B cell (primary cell): ENCODE measurements around the gene PRKN. TPM values are rescaled to one million over a fixed set of nuclear protein-coding genes. Genes with fewer than 3 reads are reported as not detected.

ENCODE experiments used
- ATAC-seq: fragments of 200-7000 bp; cut with Tn5 transposase; one replicate; pipeline ENCODE4 v1.10.0; 2021; ENCODE audit warnings: low read depth, mild to moderate bottlenecking, moderate number of reproducible peaks, moderate library complexity
- CTCF ChIA-PET: fragments of 350-600 bp; sonication (Branson Sonifier 250); formaldehyde crosslinking; loops from one replicate; lab custom pipeline; 2021; ENCODE audit warnings: antibody characterized with exemption, inconsistent platforms; lab: Charles Lee
- POLR2A ChIA-PET: fragments of 350-600 bp; sonication (Branson Sonifier 250); formaldehyde crosslinking; loops from one replicate; lab custom pipeline; 2021; ENCODE audit warnings: antibody characterized with exemption; lab: Charles Lee
- DNase-seq: peaks from one replicate; pipeline ENCODE4 v3.0.0; 2013
- H2AFZ ChIP-seq: 2 replicates; pipeline ENCODE4 v1.6.1; 2012; ENCODE audit warnings: mild to moderate bottlenecking, low read depth, low read length; ENCODE audit not compliant: insufficient read depth, poor library complexity, severe bottlenecking
- H3K27ac ChIP-seq, 2 donors: 1 replicate in 1 of 2; 2 replicates in 1 of 2; pipeline ENCODE4 v1.5.1; 2012 to 2013; ENCODE audit warnings: low read length in 2 of 2, mild to moderate bottlenecking in 2 of 2, moderate library complexity in 1 of 2
- H3K27me3 ChIP-seq, 4 experiments: fragments of 200-600 bp in 1 of 4; sonication (generic) in 1 of 4; replicated peaks in 1 of 4; 1 replicate in 2 of 4; 2 replicates in 2 of 4; pipeline versions ENCODE4 v1.6.1 to v1.7.0; 2013 to 2016; ENCODE audit warnings: low read length in 3 of 4, mild to moderate bottlenecking in 2 of 4, mixed read lengths in 1 of 4, moderate library complexity in 1 of 4; ENCODE audit not compliant: insufficient read depth in 4 of 4, control insufficient read depth in 3 of 4; ENCODE audit errors: control extremely low read depth in 1 of 4
- H3K36me3 ChIP-seq, 2 experiments: replicated peaks in 1 of 2; 1 replicate in 1 of 2; 2 replicates in 1 of 2; pipeline versions ENCODE4 v1.6.1 to v1.7.1; 2013; ENCODE audit warnings: low read length in 1 of 2; ENCODE audit not compliant: insufficient read depth in 2 of 2, control insufficient read depth in 1 of 2; ENCODE audit errors: control extremely low read depth in 1 of 2, extremely low read depth in 1 of 2
- H3K4me1 ChIP-seq, 2 donors: fragments of 200-600 bp in 1 of 2; sonication (generic) in 1 of 2; 1 replicate in 1 of 2; 2 replicates in 1 of 2; pipeline versions ENCODE4 v1.5.1 to v1.6.1; 2013 to 2017; ENCODE audit warnings: low read length in 2 of 2; ENCODE audit not compliant: control insufficient read depth in 2 of 2, insufficient read depth in 2 of 2
- H3K4me2 ChIP-seq: replicated peaks from 2 replicates; pipeline ENCODE3; 2012; ENCODE audit warnings: mild to moderate bottlenecking, low read depth, low read length; ENCODE audit not compliant: poor library complexity, severe bottlenecking
- H3K4me3 ChIP-seq, 5 experiments: fragments of 200-600 bp in 1 of 5; sonication (generic) in 1 of 5; 1 replicate in 3 of 5; 2 replicates in 2 of 5; pipeline versions ENCODE4 v1.5.1 to v1.7.0; 2011 to 2016; ENCODE audit warnings: low read length in 4 of 5, mild to moderate bottlenecking in 4 of 5, low read depth in 2 of 5, control low read depth in 1 of 5, moderate library complexity in 1 of 5; ENCODE audit not compliant: insufficient read depth in 1 of 5; ENCODE audit errors: control extremely low read depth in 1 of 5, extremely low read depth in 1 of 5
- H3K79me2 ChIP-seq: fragments of 200-600 bp; sonication (generic); one replicate; pipeline ENCODE4 v1.6.0; 2016; ENCODE audit warnings: low read length; ENCODE audit not compliant: control insufficient read depth, insufficient read depth
- H3K9ac ChIP-seq: fragments of 200-600 bp; sonication (generic); 2 replicates; pipeline ENCODE4 v1.6.1; 2017; ENCODE audit warnings: mild to moderate bottlenecking, low read length, moderate library complexity
- H3K9me3 ChIP-seq, 3 donors: one replicate each; pipeline versions ENCODE4 v1.6.1 to v1.7.1; 2013; ENCODE audit warnings: low read length in 2 of 3; ENCODE audit not compliant: control insufficient read depth in 2 of 3, insufficient read depth in 1 of 3; ENCODE audit errors: control extremely low read depth in 1 of 3
- H4K20me1 ChIP-seq: 2 replicates; pipeline ENCODE4 v1.6.0; 2012; ENCODE audit warnings: mild to moderate bottlenecking, low read length; ENCODE audit not compliant: insufficient read depth, control insufficient read depth, poor library complexity, severe bottlenecking
- H3K27ac Mint-ChIP-seq: one replicate; pipeline ENCODE4 v1.8.0; 2021; ENCODE audit warnings: mixed read lengths
- H3K27me3 Mint-ChIP-seq: one replicate; pipeline ENCODE4 v1.8.0; 2021; ENCODE audit warnings: mixed read lengths
- H3K4me1 Mint-ChIP-seq: one replicate; pipeline ENCODE4 v1.8.0; 2021; ENCODE audit warnings: mixed read lengths
- H3K4me3 Mint-ChIP-seq: one replicate; pipeline ENCODE4 v1.8.0; 2021; ENCODE audit warnings: mixed read lengths
- H3K9me3 Mint-ChIP-seq: one replicate; pipeline ENCODE4 v1.8.0; 2022; ENCODE audit warnings: mixed read lengths; ENCODE audit not compliant: insufficient read depth
- EZH2 ChIP-seq: IDR thresholded peaks from 2 replicates; pipeline ENCODE4 v1.6.1; 2012; ENCODE audit warnings: borderline replicate concordance, low read depth, mild to moderate bottlenecking, moderate library complexity, low read length; ENCODE audit not compliant: insufficient read depth, poor library complexity, severe bottlenecking
- WGBS: methylation state at CpG from one replicate; pipeline ENCODE4 v1.1.5; 2013; ENCODE audit warnings: missing lambda C conversion rate; ENCODE audit not compliant: insufficient coverage; 5-methylcytosine and 5-hydroxymethylcytosine counted together
- intact Hi-C: fragments of 100-400 bp; cut with micrococcal nuclease; formaldehyde crosslinking; loops from one replicate; pipeline ENCODE4 v1.10.0; 2022
- polyA plus RNA-seq: library from polyadenylated mRNA; depleted of rRNA; stranded (reverse); fragments of >200 nt; gene quantifications from 2 replicates; pipeline ENCODE4 v1.2.3, GENCODE V29; 2012
- total RNA-seq, 2 donors: library from RNA; stranded (reverse); fragments of 120-200 nt in 1 of 2; gene quantifications; 1 replicate in 1 of 2; 2 replicates in 1 of 2; pipeline versions ENCODE4 v1.2.3 to v1.2.4, GENCODE V29; 2013 to 2022
- TF ChIP-seq, protein P1 (sequence below): fragments of 200-600 bp; IDR thresholded peaks from one replicate; pipeline ENCODE4 v1.8.0; 2022; ENCODE audit warnings: antibody characterized with exemption, mild to moderate bottlenecking

PRKN gene
- total and polyA plus RNA-seq, 2 donors (not counting 1 experiment from before 2014, with no cell fraction given): 1.6 to 6.2 TPM

DNA sequence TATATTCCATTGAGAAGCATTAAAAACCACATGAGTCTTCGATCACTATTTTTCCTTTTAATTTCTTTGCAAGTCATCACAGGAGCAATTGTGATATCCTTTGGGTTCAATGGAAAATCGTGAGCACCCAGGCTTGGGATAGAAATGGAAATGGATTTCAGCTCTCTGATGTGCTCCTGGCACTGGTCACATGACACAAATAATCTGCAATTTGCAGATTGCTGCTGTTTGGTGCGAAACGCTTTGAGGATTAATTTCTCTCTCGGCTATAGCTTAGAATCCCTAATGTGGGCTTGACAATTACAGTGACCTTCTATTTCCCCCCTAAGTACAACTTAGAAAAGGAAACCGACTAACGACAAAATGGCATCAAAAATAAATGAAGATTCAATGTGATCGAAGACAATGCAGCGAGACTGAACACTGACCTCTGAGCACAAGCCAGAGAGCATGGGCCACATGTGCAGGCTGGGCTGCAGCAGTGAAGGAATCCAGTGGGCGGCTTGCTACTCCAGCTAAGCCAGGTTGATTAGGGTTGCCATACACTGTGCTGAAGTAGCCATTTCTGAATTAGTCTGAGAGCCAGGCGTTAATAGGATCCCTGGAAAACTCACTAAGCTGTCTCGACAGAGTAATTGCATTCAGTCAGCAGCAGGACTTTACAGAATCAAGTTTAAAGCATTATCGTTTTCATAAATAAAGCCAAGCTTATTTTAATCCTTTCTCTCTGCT is 1151.9 kb downstream of the PRKN start:
- H3K9me3 Mint-ChIP-seq: peaks cover 2% of the 10 kb centered on the region
- no peaks in the 10 kb centered on the region for H4K20me1 ChIP-seq
- intact Hi-C loops: no loop called here
- POLR2A ChIA-PET: no interaction called here
- no peak overlapping the region for H3K4me3 Mint-ChIP-seq
- no peaks in the 10 kb centered on the region for H3K36me3 ChIP-seq
- H3K27me3 ChIP-seq: no peaks in the 10 kb centered on the region
- CTCF ChIA-PET: interaction anchor here (0.6 kb wide), 1 partner anchor 9 kb away, joined by 3 read pairs; no protein-coding TSS in a partner anchor
- H3K4me2 ChIP-seq: no peak overlapping the region
- WGBS: 92% methylated on average over 10 of the region's 13 CpGs
- peaks cover 0 to 6% (median 0%) of the 10 kb centered on the region in 3 donors for H3K9me3 ChIP-seq
- H3K79me2 ChIP-seq: no peaks in the 10 kb centered on the region
- H2AFZ ChIP-seq: no peak overlapping the region
- no peak overlapping the region for H3K9ac ChIP-seq
- H3K4me1 ChIP-seq: no peaks in the 10 kb centered on the region
- no peak overlapping the region for H3K27ac ChIP-seq
- H3K4me1 Mint-ChIP-seq: no peaks in the 10 kb centered on the region
- no peak for DNase-seq
- no peak overlapping the region for H3K4me3 ChIP-seq
- no peak overlapping the region for H3K27ac Mint-ChIP-seq
- H3K27me3 Mint-ChIP-seq: no peaks in the 10 kb centered on the region
- no peak for TF ChIP-seq EZH2
- TF ChIP-seq, protein P1, sequence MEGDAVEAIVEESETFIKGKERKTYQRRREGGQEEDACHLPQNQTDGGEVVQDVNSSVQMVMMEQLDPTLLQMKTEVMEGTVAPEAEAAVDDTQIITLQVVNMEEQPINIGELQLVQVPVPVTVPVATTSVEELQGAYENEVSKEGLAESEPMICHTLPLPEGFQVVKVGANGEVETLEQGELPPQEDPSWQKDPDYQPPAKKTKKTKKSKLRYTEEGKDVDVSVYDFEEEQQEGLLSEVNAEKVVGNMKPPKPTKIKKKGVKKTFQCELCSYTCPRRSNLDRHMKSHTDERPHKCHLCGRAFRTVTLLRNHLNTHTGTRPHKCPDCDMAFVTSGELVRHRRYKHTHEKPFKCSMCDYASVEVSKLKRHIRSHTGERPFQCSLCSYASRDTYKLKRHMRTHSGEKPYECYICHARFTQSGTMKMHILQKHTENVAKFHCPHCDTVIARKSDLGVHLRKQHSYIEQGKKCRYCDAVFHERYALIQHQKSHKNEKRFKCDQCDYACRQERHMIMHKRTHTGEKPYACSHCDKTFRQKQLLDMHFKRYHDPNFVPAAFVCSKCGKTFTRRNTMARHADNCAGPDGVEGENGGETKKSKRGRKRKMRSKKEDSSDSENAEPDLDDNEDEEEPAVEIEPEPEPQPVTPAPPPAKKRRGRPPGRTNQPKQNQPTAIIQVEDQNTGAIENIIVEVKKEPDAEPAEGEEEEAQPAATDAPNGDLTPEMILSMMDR: no peak
- ATAC-seq: no peak

DNA sequence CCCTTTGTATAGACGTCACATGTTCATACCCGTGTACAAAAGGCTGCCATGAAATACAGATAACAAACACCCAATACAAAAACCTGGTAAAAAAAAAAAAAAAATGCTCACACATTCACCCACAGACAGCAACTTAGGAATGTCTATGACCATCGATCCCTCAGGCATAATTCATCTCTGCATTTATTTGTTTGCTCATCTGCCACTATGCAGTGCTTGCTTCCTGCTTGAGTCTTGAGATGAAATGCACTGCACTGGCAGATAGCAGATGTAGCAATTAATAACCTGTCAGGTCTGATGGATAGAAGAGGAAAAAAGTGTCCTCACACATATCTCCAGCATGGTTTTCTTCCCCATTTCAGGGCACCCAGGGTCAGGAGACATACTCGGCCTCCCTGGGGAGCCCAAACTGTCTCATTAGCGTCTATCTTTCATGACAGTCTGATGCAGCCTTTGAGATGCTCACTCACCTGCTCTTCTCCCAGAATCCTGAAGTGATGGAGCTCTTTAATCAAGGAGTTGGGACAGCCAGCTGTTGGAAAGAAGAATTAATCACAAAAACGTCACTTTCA is 1158.6 kb downstream of the PRKN start:
- no peaks in the 10 kb centered on the region for H3K4me1 ChIP-seq
- WGBS: 96% methylated on average over 4 of the region's 6 CpGs
- DNase-seq (no peak), ATAC-seq (no peak)
- Mint-ChIP-seq H3K4me3 (no peak overlapping the region), H3K27me3 (no peaks in the 10 kb centered on the region), H3K9me3 (no peaks in the 10 kb centered on the region), H3K4me1 (no peaks in the 10 kb centered on the region), H3K27ac (no peak overlapping the region)
- no peak overlapping the region for H3K27ac ChIP-seq
- no peak overlapping the region for H3K9ac ChIP-seq
- H3K4me3 ChIP-seq: no peak overlapping the region
- H4K20me1 ChIP-seq: no peaks in the 10 kb centered on the region
- no peaks in the 10 kb centered on the region for H3K36me3 ChIP-seq
- H3K79me2 ChIP-seq: no peaks in the 10 kb centered on the region
- TF ChIP-seq EZH2: no peak
- TF ChIP-seq, protein P1: no peak
- no peaks in the 10 kb centered on the region for H3K27me3 ChIP-seq
- H3K9me3 ChIP-seq: peaks cover 0 to 6% (median 0%) of the 10 kb centered on the region in 3 donors
- intact Hi-C loops: no loop called here
- CTCF ChIA-PET: no interaction called here
- no peak overlapping the region for H2AFZ ChIP-seq
- no peak overlapping the region for H3K4me2 ChIP-seq
- POLR2A ChIA-PET: no interaction called here
